ENCODE results near the gene SETD5.

Gene SETD5

GRCh38 chr3:9514306-9514705 is 116.9 kb downstream of the SETD5 start:
- Mint-ChIP-seq H3K4me3 (no peak overlapping the region), H3K9me3 (no peaks in the 10 kb centered on the region), H3K4me1 (no peaks in the 10 kb centered on the region), H3K36me3 (ENCODE audit: low read depth) (no peaks in the 10 kb centered on the region), H3K27ac (no peak overlapping the region), H3K27me3 (ENCODE audit: low read depth) (peaks cover 18% of the 10 kb centered on the region)
- TF ChIP-seq CTCF (IDR thresholded peaks at IDR 0.05; ENCODE audit: unreplicated experiment in 3 of 3): no peak

GRCh38 chr3:9514956-9515355 is 117.5 kb downstream of the SETD5 start:
- H3K27ac Mint-ChIP-seq: no peak overlapping the region
- TF ChIP-seq CTCF (IDR thresholded peaks at IDR 0.05; ENCODE audit: unreplicated experiment in 3 of 3): no peak
- no peaks in the 10 kb centered on the region for H3K36me3 Mint-ChIP-seq (ENCODE audit: low read depth)
- H3K4me3 Mint-ChIP-seq: no peak overlapping the region
- peaks cover 2% of the 10 kb centered on the region for H3K9me3 Mint-ChIP-seq
- no peaks in the 10 kb centered on the region for H3K4me1 Mint-ChIP-seq
- H3K27me3 Mint-ChIP-seq (ENCODE audit: low read depth): peaks cover 12% of the 10 kb centered on the region

GRCh38 chr3:9525078-9525477 is 127.7 kb downstream of the SETD5 start:
- no peaks in the 10 kb centered on the region for H3K36me3 Mint-ChIP-seq (ENCODE audit: low read depth)
- no peak overlapping the region for H3K4me3 Mint-ChIP-seq
- no peaks in the 10 kb centered on the region for H3K4me1 Mint-ChIP-seq
- no peak for TF ChIP-seq CTCF (IDR thresholded peaks at IDR 0.05; ENCODE audit: unreplicated experiment in 3 of 3)
- peaks cover 4% of the 10 kb centered on the region for H3K27me3 Mint-ChIP-seq (ENCODE audit: low read depth)
- H3K27ac Mint-ChIP-seq: no peak overlapping the region
- peaks cover 4% of the 10 kb centered on the region for H3K9me3 Mint-ChIP-seq

All from nephron (organoid).